Upper lobe of left lung (tissue), 6 donors: ENCODE data around the gene ADORA1. TPM values are rescaled to one million over a fixed set of nuclear protein-coding genes. Genes with fewer than 3 reads are reported as not detected.

Experiments used
- ATAC-seq, 2 donors: fragments of 200-7000 bp; cut with Tn5 transposase; one replicate each; pipeline ENCODE4 v1.9.1; 2022; ENCODE audit warnings: mild to moderate bottlenecking in 2 of 2, moderate library complexity in 2 of 2; ENCODE audit not compliant: low FRiP score in 2 of 2
- DNase-seq, 2 donors: peaks; one replicate each; pipeline ENCODE4 v3.0.0-alpha.2; 2019 to 2020
- H3K27ac ChIP-seq, 4 donors: fragments of 200-600 bp; sonication (generic); one replicate each; pipeline ENCODE4 v1.5.1; 2016 to 2019
- H3K27me3 ChIP-seq, 4 donors: fragments of 200-600 bp; sonication (generic); one replicate each; pipeline ENCODE4 v1.5.1; 2017 to 2019
- H3K36me3 ChIP-seq, 4 donors: fragments of 200-600 bp; sonication (generic); one replicate each; pipeline ENCODE4 v1.5.1; 2016 to 2019
- H3K4me1 ChIP-seq, 4 donors: fragments of 200-600 bp; sonication (generic); one replicate each; pipeline ENCODE4 v1.5.1; 2018 to 2019
- H3K4me3 ChIP-seq, 4 donors: fragments of 200-600 bp; sonication (generic); one replicate each; pipeline ENCODE4 v1.5.1; 2017 to 2019; ENCODE audit warnings: mild to moderate bottlenecking in 2 of 4, moderate library complexity in 1 of 4
- H3K9me3 ChIP-seq, 4 donors: fragments of 200-600 bp; sonication (generic); one replicate each; pipeline ENCODE4 v1.5.1; 2018 to 2019
- CTCF ChIP-seq, 6 experiments: fragments of 450-650 bp in 4 of 6; fragments of 200-600 bp in 2 of 6; sonication (generic) in 2 of 6; IDR thresholded peaks; one replicate each; pipeline ENCODE4 v1.5.1; 2016 to 2019; ENCODE audit warnings: antibody characterized with exemption in 6 of 6
- EP300 ChIP-seq, 4 donors: sonication (generic); formaldehyde crosslinking; IDR thresholded peaks; one replicate each; pipeline ENCODE4 v1.5.1; 2017; ENCODE audit warnings: antibody characterized with exemption in 4 of 4, control low read depth in 2 of 4
- POLR2A ChIP-seq, 4 donors: fragments of 450-650 bp; IDR thresholded peaks; one replicate each; pipeline ENCODE4 v1.5.1; 2016 to 2017; ENCODE audit warnings: antibody characterized with exemption in 4 of 4, mild to moderate bottlenecking in 2 of 4
- POLR2AphosphoS5 ChIP-seq, 2 donors: sonication (generic); formaldehyde crosslinking; IDR thresholded peaks; one replicate each; pipeline ENCODE4 v1.5.1; 2017; ENCODE audit warnings: antibody characterized with exemption in 2 of 2
- WGBS, 2 donors: methylation state at CpG; one replicate each; pipeline ENCODE4 v1.1.5; 2017 to 2018; 5-methylcytosine and 5-hydroxymethylcytosine counted together
- total RNA-seq, 6 donors: library from RNA; depleted of rRNA in 4 of 6; stranded (reverse); fragments of >200 nt in 4 of 6; gene quantifications; one replicate each; pipeline versions ENCODE4 v1.1.0 to v1.2.1, GENCODE V29; 2016 to 2021
- donor health status: DM: no; HTN: no; CAD: no; lungs with moderate emphysema.
- donor health status: DM: no; HTN: yes; CAD: no; lungs with severe emphysema.

Gene ADORA1
- total RNA-seq, 6 donors from 2014 or later: 0.20 to 5.4 (median 3.1) TPM

GRCh38 chr1:203189951-203190352 lies 62.4 kb downstream of the ADORA1 start:
- Histone ChIP-seq H3K36me3 (no peaks in the 10 kb centered on the region), H3K4me3 (no peak overlapping the region), H3K4me1 (peaks cover 9 to 24% (median 18%) of the 10 kb centered on the region in 4 donors), H3K9me3 (no peaks in the 10 kb centered on the region), H3K27ac (no peak overlapping the region), H3K27me3 (no peaks in the 10 kb centered on the region)
- WGBS, 2 donors: 62 to 67% methylated on average over 7 of the region's 7 CpGs
- no peak for TF ChIP-seq POLR2AphosphoS5 (IDR thresholded peaks at IDR 0.05)
- TF ChIP-seq EP300 (IDR thresholded peaks at IDR 0.05): no peak
- no peak for TF ChIP-seq CTCF (IDR thresholded peaks at IDR 0.05)
- TF ChIP-seq POLR2A (IDR thresholded peaks at IDR 0.05): no peak
- DNase-seq (no peak), ATAC-seq (no peak)

- WGBS, 2 donors: 93 to 98% methylated on average over 2 of the region's 2 CpGs
- ATAC-seq (no peak), DNase-seq (no peak)
- no peak overlapping the region for H3K4me3 ChIP-seq
- H3K27ac ChIP-seq: no peak overlapping the region
- H3K27me3 ChIP-seq: no peaks in the 10 kb centered on the region
- no peaks in the 10 kb centered on the region for H3K36me3 ChIP-seq
- H3K4me1 ChIP-seq: peaks cover 9 to 19% (median 17%) of the 10 kb centered on the region in 4 donors
- no peaks in the 10 kb centered on the region for H3K9me3 ChIP-seq
- TF ChIP-seq POLR2AphosphoS5 (IDR thresholded peaks at IDR 0.05) (no peak), CTCF (IDR thresholded peaks at IDR 0.05) (no peak), POLR2A (IDR thresholded peaks at IDR 0.05) (no peak), EP300 (IDR thresholded peaks at IDR 0.05) (no peak)
Measured at GRCh38 chr1:203190949-203191348, 63.4 kb downstream of the ADORA1 start.

- ATAC-seq (no peak), DNase-seq (no peak)
- H3K27ac ChIP-seq: no peak overlapping the region
- no peaks in the 10 kb centered on the region for H3K9me3 ChIP-seq
- no peaks in the 10 kb centered on the region for H3K36me3 ChIP-seq
- H3K4me3 ChIP-seq: no peak overlapping the region
- no peak for TF ChIP-seq POLR2A (IDR thresholded peaks at IDR 0.05)
- no peak for TF ChIP-seq EP300 (IDR thresholded peaks at IDR 0.05)
- no peak for TF ChIP-seq POLR2AphosphoS5 (IDR thresholded peaks at IDR 0.05)
- TF ChIP-seq CTCF (IDR thresholded peaks at IDR 0.05): no peak
- H3K27me3 ChIP-seq: no peaks in the 10 kb centered on the region
- WGBS, 2 donors: 89 to 90% methylated on average over 3 of the region's 3 CpGs
- peaks cover 4 to 22% (median 9%) of the 10 kb centered on the region in 4 donors for H3K4me1 ChIP-seq
Measured at GRCh38 chr1:203196371-203196770, 68.8 kb downstream of the ADORA1 start.

GRCh38 chr1:203197625-203198024 lies 70.1 kb downstream of the ADORA1 start:
- no peaks in the 10 kb centered on the region for H3K36me3 ChIP-seq
- peaks cover 4 to 33% (median 9%) of the 10 kb centered on the region in 4 donors for H3K4me1 ChIP-seq
- H3K27ac ChIP-seq: no peak overlapping the region
- 37 to 46% methylated on average over 3 of the region's 3 CpGs for WGBS, 2 donors
- no peaks in the 10 kb centered on the region for H3K9me3 ChIP-seq
- no peaks in the 10 kb centered on the region for H3K27me3 ChIP-seq
- ATAC-seq (no peak), DNase-seq (no peak)
- no peak overlapping the region for H3K4me3 ChIP-seq
- TF ChIP-seq POLR2A (IDR thresholded peaks at IDR 0.05): no peak
- no peak for TF ChIP-seq POLR2AphosphoS5 (IDR thresholded peaks at IDR 0.05)
- TF ChIP-seq EP300 (IDR thresholded peaks at IDR 0.05): no peak
- no peak for TF ChIP-seq CTCF (IDR thresholded peaks at IDR 0.05)

GRCh38 chr1:203199002-203199401 lies 71.5 kb downstream of the ADORA1 start:
- no peaks in the 10 kb centered on the region for H3K36me3 ChIP-seq
- peaks cover 8 to 36% (median 12%) of the 10 kb centered on the region in 4 donors for H3K4me1 ChIP-seq
- no peak for TF ChIP-seq POLR2AphosphoS5 (IDR thresholded peaks at IDR 0.05)
- TF ChIP-seq EP300 (IDR thresholded peaks at IDR 0.05): no peak
- TF ChIP-seq CTCF (IDR thresholded peaks at IDR 0.05): no peak
- no peak overlapping the region for H3K4me3 ChIP-seq
- H3K27ac ChIP-seq: peak overlapping the region in 3 of 4 donors; percentile 18 to 75 (median 35)
- DNase-seq (no peak), ATAC-seq (no peak)
- 87 to 94% methylated on average over 1 to 3 of the region's 3 CpGs for WGBS, 2 donors
- no peaks in the 10 kb centered on the region for H3K9me3 ChIP-seq
- no peaks in the 10 kb centered on the region for H3K27me3 ChIP-seq
